GM21717 (cell line): Measurements from ENCODE around the gene CA9.
A peak's percentile ranks its signal among the peaks of the same experiment; 100 is the strongest.

Experiments used
- ATAC-seq: cut with Tn5 transposase; IDR thresholded peaks from one replicate; pipeline ENCODE4 v1.9.1; 2021; ENCODE audit warnings: mild to moderate bottlenecking, moderate library complexity; ENCODE audit not compliant: unreplicated experiment

Gene CA9

GRCh38 chr9:35651956-35652828 lies 21.5 kb upstream of the CA9 start:
- ATAC-seq = no peak

DNA sequence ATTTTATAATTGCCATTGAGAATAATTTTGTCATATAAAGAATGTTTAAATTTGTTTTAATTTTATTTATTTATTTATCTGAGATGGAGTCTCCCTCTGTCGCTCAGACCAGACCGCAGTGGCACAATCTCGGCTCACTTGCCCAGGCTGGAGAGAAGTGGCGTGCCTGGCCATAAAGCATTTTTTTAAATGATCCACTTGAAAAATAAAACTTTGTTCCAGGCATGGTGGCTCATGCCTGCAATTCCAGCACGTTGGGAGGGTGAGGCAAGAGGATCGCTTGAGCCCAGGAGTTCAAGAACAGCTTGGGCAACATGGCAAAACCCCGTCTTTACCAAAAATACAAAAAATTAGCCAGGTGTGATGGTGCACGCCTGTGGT lies 20.9 kb upstream of the CA9 start:
- ATAC-seq = no peak

DNA sequence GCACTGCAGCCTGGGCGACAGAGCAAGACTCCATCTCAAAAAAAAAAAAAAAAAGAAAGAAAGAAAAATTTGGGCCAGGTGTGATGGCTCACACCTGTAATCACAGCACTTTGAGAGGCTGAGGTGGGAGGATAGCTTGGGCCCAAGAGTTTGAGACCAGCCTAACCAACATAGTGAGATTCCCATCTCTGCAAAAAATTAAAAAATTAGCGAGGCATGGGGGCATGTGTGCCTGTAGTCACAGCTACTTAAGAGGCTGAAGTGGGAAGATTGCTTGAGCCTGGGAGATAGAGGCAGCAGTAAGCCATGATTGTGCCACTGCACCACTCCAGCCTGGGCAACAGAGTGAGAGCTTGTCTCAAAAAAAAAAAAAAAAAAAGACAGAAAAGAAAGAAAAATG lies 20.1 kb upstream of the CA9 start:
- no peak for ATAC-seq

GRCh38 chr9:35656348-35656747 lies 17.4 kb upstream of the CA9 start:
- ATAC-seq = no peak

DNA sequence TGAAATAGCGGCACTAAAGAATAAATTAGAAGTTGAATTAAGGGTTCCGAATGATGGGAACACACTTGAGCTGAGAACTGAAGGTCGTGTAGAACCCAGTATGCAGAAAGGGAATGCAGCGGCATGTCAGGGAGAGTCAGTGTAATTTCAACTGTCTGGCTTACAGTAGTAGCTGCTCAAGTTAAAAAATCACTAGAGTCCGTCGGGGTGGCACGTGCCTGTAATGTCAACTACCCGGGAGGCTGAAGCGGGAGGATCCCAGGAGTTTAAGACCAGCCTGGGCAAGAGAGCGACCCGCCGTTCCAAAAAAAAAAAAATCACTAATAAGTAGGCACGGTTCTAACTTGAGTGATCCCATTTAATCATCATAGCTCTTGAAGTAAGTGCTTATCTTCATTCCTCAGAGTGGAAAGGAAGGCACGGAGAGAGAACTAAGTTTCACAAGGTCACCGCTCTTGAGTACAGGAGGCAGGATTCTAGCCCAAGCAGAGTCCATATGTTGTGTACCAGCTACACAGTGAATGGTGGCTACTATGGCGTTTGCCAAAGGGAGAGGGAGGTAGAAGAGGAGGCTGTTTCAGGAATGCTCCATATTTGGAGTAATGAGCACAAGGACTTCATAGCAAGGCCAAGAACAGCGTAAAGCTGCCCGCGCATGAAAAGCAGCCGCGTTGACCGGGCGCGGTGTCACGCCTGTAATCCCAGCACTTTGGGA lies 16.7 kb upstream of the CA9 start:
- no peak for ATAC-seq

- ATAC-seq = peak; percentile 87
Observed at GRCh38 chr9:35657546-35658136, 16.1 kb upstream of the CA9 start, which contains the start of gene RMRP. Gene RMRP (minus strand): TSS chr9:35658019.

DNA sequence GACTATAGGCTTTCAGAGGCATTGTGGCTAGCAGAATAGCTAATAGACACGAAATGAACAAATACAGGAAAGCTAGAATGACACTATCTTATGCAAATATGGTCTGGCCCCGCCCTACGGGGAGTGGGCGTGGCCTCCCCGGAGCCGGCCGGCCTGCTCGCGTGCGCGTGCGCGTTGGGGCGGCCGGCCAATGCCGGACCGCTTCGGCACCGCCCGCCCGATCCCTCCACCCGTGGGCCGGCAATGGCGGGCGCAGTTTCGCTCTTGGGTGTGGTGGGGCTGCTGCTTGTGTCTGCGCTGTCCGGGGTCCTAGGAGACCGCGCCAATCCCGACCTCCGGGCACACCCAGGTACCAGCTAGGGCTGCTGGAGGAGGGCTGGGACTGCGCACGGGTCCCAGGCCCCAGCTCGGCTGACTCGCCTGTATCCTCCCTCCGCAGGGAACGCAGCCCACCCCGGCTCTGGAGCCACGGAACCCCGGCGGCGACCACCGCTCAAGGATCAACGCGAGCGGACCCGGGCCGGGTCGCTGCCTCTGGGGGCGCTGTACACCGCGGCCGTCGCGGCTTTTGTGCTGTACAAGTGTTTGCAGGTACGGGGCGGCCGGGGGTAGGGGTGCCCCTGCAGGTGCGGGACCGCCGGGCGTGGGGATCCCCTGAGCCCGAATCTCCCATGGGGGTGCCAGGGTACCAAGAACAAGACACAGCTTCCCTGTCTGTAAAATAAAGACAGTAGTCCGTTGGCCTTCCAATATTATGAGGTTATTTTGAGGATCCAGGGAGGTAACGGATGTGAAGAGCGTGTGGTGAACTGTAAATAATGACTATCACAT lies 15.4 kb upstream of the CA9 start, which contains the start of gene CCDC107:
Gene CCDC107, plus strand, starts transcription at position 156 of the 831 bp plus-strand sequence. Its CDS starts 88 bp downstream, at position 244.
- ATAC-seq = peak; percentile 53

DNA sequence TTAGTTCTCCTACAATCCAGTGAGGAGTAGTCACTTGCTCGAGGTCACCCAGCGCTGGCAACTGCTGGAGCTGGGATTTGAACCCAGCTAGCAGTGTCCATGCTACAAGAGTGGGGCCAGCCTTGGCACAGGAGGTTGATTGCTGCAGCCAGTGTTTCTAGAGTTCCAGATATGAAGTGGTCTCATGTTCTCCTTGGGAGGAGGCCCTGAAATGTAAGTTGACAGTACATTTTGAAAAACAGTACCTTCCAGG lies 14.8 kb upstream of the CA9 start:
- ATAC-seq = no peak

DNA sequence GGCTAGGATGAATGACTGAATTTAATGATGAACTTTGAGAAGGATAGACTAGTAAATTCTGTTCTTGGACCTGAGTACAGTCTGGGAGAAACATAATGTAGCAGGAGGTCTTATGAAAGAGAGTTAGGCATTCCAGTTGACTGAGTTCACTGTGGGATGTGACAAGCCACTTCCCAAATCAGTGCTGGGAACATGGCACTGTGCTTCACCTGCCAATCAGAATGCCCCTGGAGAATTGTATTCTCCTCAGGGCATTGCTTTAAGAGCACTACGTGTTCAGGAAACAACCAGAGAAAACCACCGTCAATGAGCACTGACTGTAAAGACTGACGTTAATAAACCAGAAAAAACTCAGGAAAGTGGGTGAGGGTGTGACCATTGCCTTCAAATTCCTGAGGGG lies 14.4 kb upstream of the CA9 start:
- no peak for ATAC-seq

DNA sequence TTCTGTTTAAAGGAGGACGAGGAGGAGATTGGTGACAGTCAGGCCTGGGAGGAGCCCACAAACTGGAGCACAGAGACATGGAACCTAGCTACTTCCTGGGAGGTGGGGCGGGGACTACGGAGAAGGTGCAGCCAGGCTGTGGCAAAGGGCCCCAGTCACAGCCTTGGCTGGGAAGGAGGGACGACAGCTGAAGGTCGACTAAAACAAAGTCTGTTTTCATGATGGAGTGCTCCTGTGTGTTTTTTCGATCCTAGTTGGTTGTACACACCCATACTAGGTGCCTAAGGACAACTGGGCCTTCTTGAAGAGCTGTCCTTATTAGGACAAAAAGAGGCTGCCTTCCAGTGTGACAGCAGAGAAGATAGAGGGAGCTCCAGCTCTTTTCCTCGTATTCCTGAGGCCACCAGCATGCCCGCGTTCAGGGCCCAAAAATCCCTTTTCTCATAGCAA lies 12.7 kb upstream of the CA9 start:
- ATAC-seq = no peak

- ATAC-seq = no peak
Observed at GRCh38 chr9:35661756-35662350, 11.9 kb upstream of the CA9 start.

DNA sequence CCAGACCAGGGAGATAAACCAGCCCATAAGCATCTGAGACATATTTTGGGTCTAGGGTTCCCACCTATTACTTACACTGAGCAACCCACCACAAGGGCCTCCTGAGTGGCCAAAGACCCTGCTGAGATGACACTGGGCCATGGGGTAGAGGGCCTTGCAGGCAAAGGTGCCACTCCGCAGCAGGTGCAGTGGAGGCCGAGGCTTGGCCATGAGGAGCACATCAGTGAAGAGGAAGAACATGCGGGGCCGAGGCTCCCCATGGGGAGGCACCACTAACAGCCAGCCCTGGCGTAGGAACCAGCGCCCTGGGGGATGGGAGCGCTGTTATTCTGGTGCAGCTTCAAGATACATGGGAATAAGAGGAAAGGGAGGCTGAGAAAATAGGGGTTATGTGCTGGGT lies 11.3 kb upstream of the CA9 start:
- no peak for ATAC-seq

DNA sequence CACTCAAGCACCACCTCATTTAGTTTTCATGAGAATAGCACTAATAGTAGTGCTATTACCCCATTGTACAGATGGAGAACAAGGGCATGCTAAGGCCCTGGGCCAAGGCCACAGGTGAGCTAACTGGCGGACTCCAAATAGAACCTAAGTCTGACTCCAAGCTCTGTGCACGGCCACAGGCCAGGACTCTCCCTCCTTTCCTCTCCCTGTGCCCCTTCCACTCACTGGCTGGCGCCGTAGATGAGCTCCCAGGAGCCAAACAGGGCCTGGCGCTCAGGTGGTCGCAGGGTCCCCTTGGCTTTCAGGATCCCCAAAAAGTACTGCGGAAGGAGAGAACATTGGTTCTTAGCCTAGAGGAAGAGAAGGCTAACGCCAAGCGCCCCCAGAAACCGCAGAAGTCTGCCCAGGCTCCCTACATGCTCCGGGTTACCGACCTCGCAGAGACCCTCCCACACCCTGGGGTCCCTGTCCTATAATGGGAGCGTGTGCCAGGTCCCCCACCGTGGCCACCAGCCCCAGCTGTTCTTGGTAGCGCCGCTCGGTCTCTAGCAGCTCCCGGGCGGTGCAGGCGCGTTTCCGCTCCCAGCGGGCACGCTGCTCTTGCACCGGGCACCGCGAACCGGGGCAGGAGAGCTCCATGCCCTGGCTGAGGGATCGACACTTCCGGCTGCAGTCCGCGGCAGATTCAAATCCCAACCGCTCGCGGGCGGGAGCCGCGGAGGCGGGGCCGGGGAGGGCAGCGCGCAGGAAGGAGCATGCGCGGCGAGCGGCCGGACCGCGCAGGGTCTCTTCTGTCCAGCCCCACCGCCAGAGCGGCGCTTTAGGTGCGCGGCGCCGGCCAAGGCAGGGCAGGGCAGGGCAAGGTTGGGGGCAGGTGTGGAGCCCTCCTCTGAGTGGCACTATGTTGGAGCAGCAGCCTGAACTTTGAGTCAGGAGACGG lies 8.9 kb upstream of the CA9 start, which contains the start of gene ARHGEF39:
Gene ARHGEF39, minus strand, starts transcription at position 665 of the 940 bp plus-strand sequence. Its CDS starts 26 bp downstream, at position 639.
- peak; percentile 68 for ATAC-seq

DNA sequence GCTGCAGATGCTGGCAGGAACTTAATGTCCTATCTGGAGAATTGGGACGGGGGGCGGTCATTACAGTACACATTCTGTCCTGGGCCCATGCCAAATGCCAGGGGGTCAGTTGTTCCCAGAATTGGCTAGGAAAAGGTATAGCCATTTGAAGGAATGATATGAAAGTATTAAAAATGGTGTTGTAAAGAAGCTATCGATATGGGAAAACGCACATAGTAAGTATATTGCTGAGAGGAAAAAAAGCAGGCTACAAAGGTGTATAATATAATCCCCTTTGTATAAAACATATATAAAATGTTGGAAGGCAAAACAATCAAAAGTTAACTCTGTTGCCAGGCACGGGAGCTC lies 8.3 kb upstream of the CA9 start:
- ATAC-seq = no peak

GRCh38 chr9:35666045-35666444 lies 7.7 kb upstream of the CA9 start:
- ATAC-seq = no peak

- no peak for ATAC-seq
Observed at GRCh38 chr9:35666549-35666948, 7.2 kb upstream of the CA9 start.

GRCh38 chr9:35667939-35668338 lies 5.8 kb upstream of the CA9 start:
- ATAC-seq = no peak

DNA sequence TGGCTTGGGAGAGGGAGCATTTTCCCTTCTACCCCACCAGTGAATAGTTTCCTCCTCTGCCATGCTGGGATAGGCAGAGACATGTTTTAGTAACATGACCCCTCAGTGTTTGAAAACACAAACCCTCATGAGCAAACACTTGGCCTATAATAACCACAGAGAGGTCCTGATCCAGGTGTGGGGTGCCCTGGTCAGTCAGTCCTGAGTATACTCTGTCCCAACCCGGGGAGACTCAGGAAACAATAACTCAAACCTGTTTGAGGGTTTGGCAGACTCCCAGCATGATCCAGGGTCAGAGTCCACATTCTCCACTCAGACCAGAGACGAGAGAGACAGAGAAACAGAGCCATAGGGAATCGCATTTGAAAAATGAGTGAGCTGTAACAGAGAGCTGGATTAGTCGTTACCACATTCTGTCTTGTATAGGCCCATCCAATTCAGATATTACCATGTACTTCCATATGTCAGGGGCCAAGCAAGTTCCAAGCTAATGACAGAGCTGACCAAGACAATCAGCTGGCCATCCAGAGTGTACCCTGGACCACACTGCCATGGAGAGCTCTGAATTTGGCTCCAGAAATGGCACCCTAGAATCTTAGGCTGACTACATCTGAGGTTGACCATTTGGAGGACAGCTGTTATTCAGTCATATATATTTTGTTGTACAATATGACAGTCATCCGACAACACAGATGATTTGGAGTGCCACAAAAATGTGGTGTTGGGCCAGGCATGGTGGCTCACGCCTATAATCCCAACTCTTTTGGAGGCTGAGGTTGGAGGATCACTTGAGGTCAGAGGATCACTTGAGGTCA lies 4.2 kb upstream of the CA9 start:
- no peak for ATAC-seq

DNA sequence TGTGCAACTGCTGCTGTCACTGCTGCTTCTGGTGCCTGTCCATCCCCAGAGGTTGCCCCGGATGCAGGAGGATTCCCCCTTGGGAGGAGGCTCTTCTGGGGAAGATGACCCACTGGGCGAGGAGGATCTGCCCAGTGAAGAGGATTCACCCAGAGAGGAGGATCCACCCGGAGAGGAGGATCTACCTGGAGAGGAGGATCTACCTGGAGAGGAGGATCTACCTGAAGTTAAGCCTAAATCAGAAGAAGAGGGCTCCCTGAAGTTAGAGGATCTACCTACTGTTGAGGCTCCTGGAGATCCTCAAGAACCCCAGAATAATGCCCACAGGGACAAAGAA lies 265 bp downstream of the CA9 start:
- no peak for ATAC-seq
